ENCODE data around the gene CRACR2B. TPM values are rescaled to one million over a fixed set of nuclear protein-coding genes. Genes with fewer than 3 reads are reported as not detected.

Gene CRACR2B
- total RNA-seq, 1 experiment from 2014 or later = 11.8 TPM

DNA sequence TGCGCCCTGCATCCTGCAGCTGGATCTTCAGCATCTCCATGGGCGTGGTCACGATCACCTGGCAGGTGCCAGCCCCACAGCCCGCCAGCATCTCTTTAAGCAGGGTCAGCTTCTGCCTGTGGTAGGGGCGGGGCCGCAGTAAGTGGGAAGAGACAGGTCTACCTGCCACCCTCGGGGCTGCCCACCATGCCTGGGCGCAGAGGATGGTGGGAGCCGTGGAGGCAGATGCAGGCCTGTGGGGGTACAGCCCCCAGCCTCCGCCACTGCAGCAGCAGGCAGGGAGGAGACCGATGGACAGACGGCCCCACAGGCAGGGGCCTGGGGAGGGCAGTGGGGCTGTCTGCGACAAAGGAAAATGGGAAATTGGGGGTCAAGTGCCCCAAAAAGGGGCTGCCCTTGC is 34.8 kb upstream of the CRACR2B start:
- peaks cover 17 to 48% of the 10 kb centered on the region in 2 experiments for H3K4me1 ChIP-seq (ENCODE audit: control insufficient read depth in 1 of 2, insufficient read depth in 2 of 2, low read length in 2 of 2)
- no peaks in the 10 kb centered on the region for H4K20me1 ChIP-seq (ENCODE audit: insufficient read depth)
- H3K9me3 ChIP-seq (ENCODE audit: control insufficient read depth in 1 of 2, insufficient read depth in 1 of 2, low read depth in 1 of 2, low read length in 2 of 2) = no peaks in the 10 kb centered on the region
- DNase-seq (ENCODE audit: low read depth, low spot score) (no peak), ATAC-seq (no peak)
- no peaks in the 10 kb centered on the region for H3K27me3 ChIP-seq (ENCODE audit: insufficient read depth, low read length)
- TF ChIP-seq POLR2AphosphoS5 (IDR thresholded peaks at IDR 0.05; ENCODE audit: low read depth, low read length) = no peak
- TF ChIP-seq CBX3 (IDR thresholded peaks at IDR 0.05; ENCODE audit: low read depth) = no peak
- no peak for TF ChIP-seq ELF1 (IDR thresholded peaks at IDR 0.05; ENCODE audit: borderline replicate concordance, low read depth)
- no peak for TF ChIP-seq ZNF274 (IDR thresholded peaks at IDR 0.05; ENCODE audit: low read depth, low read length)
- no peak for TF ChIP-seq FOSL1 (IDR thresholded peaks at IDR 0.05; ENCODE audit: low read depth)
- TF ChIP-seq JUND (IDR thresholded peaks at IDR 0.05) = no peak
- no peak for TF ChIP-seq SP1 (IDR thresholded peaks at IDR 0.05; ENCODE audit: low read depth)
- TF ChIP-seq EZH2phosphoT487 (IDR thresholded peaks at IDR 0.05; ENCODE audit: borderline replicate concordance) = no peak
- no peak for TF ChIP-seq SRF (IDR thresholded peaks at IDR 0.05; ENCODE audit: low read depth)
- BruUV-seq (replicated peaks) = no TSS peak
- CTCF ChIA-PET = no interaction called here
- peaks cover 0 to 4% of the 10 kb centered on the region in 2 experiments; a peak in 1 of 4 replicates for H3K36me3 ChIP-seq (ENCODE audit: control insufficient read depth in 1 of 2, insufficient read depth in 2 of 2, low read length in 2 of 2)
- H3K9me2 ChIP-seq (ENCODE audit: insufficient read depth) = no peaks in the 10 kb centered on the region
- H2AFZ ChIP-seq (ENCODE audit: low read depth, low read length, poor library complexity, severe bottlenecking) = no peak overlapping the region
- intact Hi-C loops (cut with micrococcal nuclease) = no loop called here
- H3K27ac ChIP-seq (ENCODE audit: low read depth, low read length) = no peak overlapping the region
- POLR2A ChIA-PET = no interaction called here
- no peak overlapping the region for H3K4me3 ChIP-seq (replicated peaks in 1 of 2; ENCODE audit: low read depth in 1 of 2, low read length in 2 of 2)
- RAD21 ChIA-PET (ENCODE audit: low non-redundant PET in 1 of 2, low total read pairs in 2 of 2, uncharacterized antibody in 2 of 2, unreplicated experiment in 2 of 2) = no interaction called here
- H3K9ac ChIP-seq (ENCODE audit: low read length) = no peak overlapping the region
- peaks cover 29% of the 10 kb centered on the region for H3K79me2 ChIP-seq (ENCODE audit: insufficient read depth, low read length)
- no peak overlapping the region for H3K4me2 ChIP-seq (ENCODE audit: low read length)

DNA sequence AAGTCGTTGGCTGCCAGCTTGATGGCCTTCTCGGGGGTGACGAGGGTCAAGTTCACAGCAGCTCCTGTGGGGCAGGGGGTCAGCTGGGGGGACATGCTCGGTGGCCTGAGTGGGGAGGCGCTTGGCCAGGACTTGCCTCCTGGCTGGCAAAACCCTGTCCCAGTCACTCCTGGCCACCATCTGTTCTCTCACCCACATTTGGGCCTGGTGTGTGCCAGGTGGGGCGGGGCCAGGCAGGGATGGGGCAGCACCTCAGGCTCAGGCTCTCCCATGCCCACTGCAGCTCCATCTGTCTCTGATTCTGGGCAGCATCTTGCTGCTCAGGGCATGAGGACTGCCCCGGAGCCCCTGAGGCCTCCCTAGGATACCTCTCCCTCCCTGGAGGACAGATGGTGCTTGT is 34.2 kb upstream of the CRACR2B start:
- intact Hi-C loops (cut with micrococcal nuclease) = no loop called here
- H3K4me1 ChIP-seq (ENCODE audit: control insufficient read depth in 1 of 2, insufficient read depth in 2 of 2, low read length in 2 of 2) = peaks cover 20 to 51% of the 10 kb centered on the region in 2 experiments
- no TSS peak for BruUV-seq (replicated peaks)
- H3K36me3 ChIP-seq (ENCODE audit: control insufficient read depth in 1 of 2, insufficient read depth in 2 of 2, low read length in 2 of 2) = peaks cover 0 to 4% of the 10 kb centered on the region in 2 experiments; a peak in 1 of 4 replicates
- no peaks in the 10 kb centered on the region for H3K27me3 ChIP-seq (ENCODE audit: insufficient read depth, low read length)
- ATAC-seq = no peak
- H4K20me1 ChIP-seq (ENCODE audit: insufficient read depth) = no peaks in the 10 kb centered on the region
- no peak for DNase-seq (ENCODE audit: low read depth, low spot score)
- no peaks in the 10 kb centered on the region for H3K9me3 ChIP-seq (ENCODE audit: control insufficient read depth in 1 of 2, insufficient read depth in 1 of 2, low read depth in 1 of 2, low read length in 2 of 2)
- no peak overlapping the region for H2AFZ ChIP-seq (ENCODE audit: low read depth, low read length, poor library complexity, severe bottlenecking)
- H3K27ac ChIP-seq (ENCODE audit: low read depth, low read length) = peak overlapping the region; percentile 29; the same call in 1 of the 2 replicates
- no peak for TF ChIP-seq POLR2A (IDR thresholded peaks at IDR 0.05; ENCODE audit: borderline replicate concordance, extremely low read depth, insufficient read depth, insufficient read length)
- TF ChIP-seq, protein P1, sequence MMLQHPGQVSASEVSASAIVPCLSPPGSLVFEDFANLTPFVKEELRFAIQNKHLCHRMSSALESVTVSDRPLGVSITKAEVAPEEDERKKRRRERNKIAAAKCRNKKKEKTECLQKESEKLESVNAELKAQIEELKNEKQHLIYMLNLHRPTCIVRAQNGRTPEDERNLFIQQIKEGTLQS (IDR thresholded peaks at IDR 0.05) = no peak
- no peak for TF ChIP-seq POLR2AphosphoS5 (IDR thresholded peaks at IDR 0.05; ENCODE audit: low read depth, low read length)
- no peak for TF ChIP-seq ELF1 (IDR thresholded peaks at IDR 0.05; ENCODE audit: borderline replicate concordance, low read depth)
- no peak for TF ChIP-seq TCF7L2 (IDR thresholded peaks at IDR 0.05; ENCODE audit: borderline replicate concordance, extremely low read depth, insufficient read depth, insufficient read length)
- TF ChIP-seq, protein P2, sequence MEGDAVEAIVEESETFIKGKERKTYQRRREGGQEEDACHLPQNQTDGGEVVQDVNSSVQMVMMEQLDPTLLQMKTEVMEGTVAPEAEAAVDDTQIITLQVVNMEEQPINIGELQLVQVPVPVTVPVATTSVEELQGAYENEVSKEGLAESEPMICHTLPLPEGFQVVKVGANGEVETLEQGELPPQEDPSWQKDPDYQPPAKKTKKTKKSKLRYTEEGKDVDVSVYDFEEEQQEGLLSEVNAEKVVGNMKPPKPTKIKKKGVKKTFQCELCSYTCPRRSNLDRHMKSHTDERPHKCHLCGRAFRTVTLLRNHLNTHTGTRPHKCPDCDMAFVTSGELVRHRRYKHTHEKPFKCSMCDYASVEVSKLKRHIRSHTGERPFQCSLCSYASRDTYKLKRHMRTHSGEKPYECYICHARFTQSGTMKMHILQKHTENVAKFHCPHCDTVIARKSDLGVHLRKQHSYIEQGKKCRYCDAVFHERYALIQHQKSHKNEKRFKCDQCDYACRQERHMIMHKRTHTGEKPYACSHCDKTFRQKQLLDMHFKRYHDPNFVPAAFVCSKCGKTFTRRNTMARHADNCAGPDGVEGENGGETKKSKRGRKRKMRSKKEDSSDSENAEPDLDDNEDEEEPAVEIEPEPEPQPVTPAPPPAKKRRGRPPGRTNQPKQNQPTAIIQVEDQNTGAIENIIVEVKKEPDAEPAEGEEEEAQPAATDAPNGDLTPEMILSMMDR (IDR thresholded peaks at IDR 0.05 in 2 of 3, conservative IDR thresholded peaks at IDR 0.05 in 1 of 3; ENCODE audit: borderline replicate concordance in 1 of 3, insufficient read depth in 1 of 3, low read depth in 2 of 3, low read length in 2 of 3) = no peak
- no peak for TF ChIP-seq FOSL1 (IDR thresholded peaks at IDR 0.05; ENCODE audit: low read depth)
- TF ChIP-seq ZNF274 (IDR thresholded peaks at IDR 0.05; ENCODE audit: low read depth, low read length) = no peak
- no peak for TF ChIP-seq ZFX (IDR thresholded peaks at IDR 0.05)
- TF ChIP-seq, protein P3, sequence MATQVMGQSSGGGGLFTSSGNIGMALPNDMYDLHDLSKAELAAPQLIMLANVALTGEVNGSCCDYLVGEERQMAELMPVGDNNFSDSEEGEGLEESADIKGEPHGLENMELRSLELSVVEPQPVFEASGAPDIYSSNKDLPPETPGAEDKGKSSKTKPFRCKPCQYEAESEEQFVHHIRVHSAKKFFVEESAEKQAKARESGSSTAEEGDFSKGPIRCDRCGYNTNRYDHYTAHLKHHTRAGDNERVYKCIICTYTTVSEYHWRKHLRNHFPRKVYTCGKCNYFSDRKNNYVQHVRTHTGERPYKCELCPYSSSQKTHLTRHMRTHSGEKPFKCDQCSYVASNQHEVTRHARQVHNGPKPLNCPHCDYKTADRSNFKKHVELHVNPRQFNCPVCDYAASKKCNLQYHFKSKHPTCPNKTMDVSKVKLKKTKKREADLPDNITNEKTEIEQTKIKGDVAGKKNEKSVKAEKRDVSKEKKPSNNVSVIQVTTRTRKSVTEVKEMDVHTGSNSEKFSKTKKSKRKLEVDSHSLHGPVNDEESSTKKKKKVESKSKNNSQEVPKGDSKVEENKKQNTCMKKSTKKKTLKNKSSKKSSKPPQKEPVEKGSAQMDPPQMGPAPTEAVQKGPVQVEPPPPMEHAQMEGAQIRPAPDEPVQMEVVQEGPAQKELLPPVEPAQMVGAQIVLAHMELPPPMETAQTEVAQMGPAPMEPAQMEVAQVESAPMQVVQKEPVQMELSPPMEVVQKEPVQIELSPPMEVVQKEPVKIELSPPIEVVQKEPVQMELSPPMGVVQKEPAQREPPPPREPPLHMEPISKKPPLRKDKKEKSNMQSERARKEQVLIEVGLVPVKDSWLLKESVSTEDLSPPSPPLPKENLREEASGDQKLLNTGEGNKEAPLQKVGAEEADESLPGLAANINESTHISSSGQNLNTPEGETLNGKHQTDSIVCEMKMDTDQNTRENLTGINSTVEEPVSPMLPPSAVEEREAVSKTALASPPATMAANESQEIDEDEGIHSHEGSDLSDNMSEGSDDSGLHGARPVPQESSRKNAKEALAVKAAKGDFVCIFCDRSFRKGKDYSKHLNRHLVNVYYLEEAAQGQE (IDR thresholded peaks at IDR 0.05; ENCODE audit: low read depth) = no peak
- no peak for TF ChIP-seq JUND (IDR thresholded peaks at IDR 0.05)
- TF ChIP-seq YY1 (IDR thresholded peaks at IDR 0.05; ENCODE audit: extremely low read depth, insufficient replicate concordance, low read depth, low read length) = no peak
- no peak overlapping the region for H3K4me2 ChIP-seq (ENCODE audit: low read length)
- H3K9me2 ChIP-seq (ENCODE audit: insufficient read depth) = no peaks in the 10 kb centered on the region
- no peak overlapping the region for H3K4me3 ChIP-seq (replicated peaks in 1 of 2; ENCODE audit: low read depth in 1 of 2, low read length in 2 of 2)
- POLR2A ChIA-PET = no interaction called here
- CTCF ChIA-PET = no interaction called here
- H3K9ac ChIP-seq (ENCODE audit: low read length) = no peak overlapping the region
- H3K79me2 ChIP-seq (ENCODE audit: insufficient read depth, low read length) = peaks cover 29% of the 10 kb centered on the region
- RAD21 ChIA-PET (ENCODE audit: low non-redundant PET in 1 of 2, low total read pairs in 2 of 2, uncharacterized antibody in 2 of 2, unreplicated experiment in 2 of 2) = no interaction called here

Data from HCT116 (cell line).